Stomach (tissue), 9 donors: Measurements from ENCODE around the gene NALCN. TPM values are rescaled to one million over a fixed set of nuclear protein-coding genes. Genes with fewer than 3 reads are reported as not detected.

Experiments
- DNase-seq, 2 donors: peaks; one replicate each; pipeline versions ENCODE4 v3.0.0 to v3.0.0-alpha.2; 2013 to 2019
- H3K27ac ChIP-seq, 5 donors: fragments of 200-600 bp in 4 of 5; sonication (generic) in 4 of 5; one replicate each; pipeline ENCODE4 v1.5.1; 2013 to 2019; ENCODE audit warnings: mild to moderate bottlenecking in 1 of 5, moderate library complexity in 1 of 5
- H3K27me3 ChIP-seq, 3 donors: fragments of 200-600 bp; sonication (generic); one replicate each; pipeline ENCODE4 v1.5.1; 2017 to 2019; ENCODE audit warnings: mixed run types in 1 of 3
- H3K36me3 ChIP-seq, 4 donors: fragments of 200-600 bp; sonication (generic); 1 replicate in 3 of 4; 2 replicates in 1 of 4; pipeline ENCODE4 v1.5.1; 2016 to 2019
- H3K4me1 ChIP-seq, 4 donors: fragments of 200-600 bp; sonication (generic); one replicate each; pipeline ENCODE4 v1.5.1; 2016 to 2019
- H3K4me3 ChIP-seq, 4 donors: fragments of 200-600 bp; sonication (generic) in 3 of 4; one replicate each; pipeline ENCODE4 v1.5.1; 2016 to 2019; ENCODE audit warnings: mild to moderate bottlenecking in 1 of 4
- H3K9me3 ChIP-seq, 4 donors: fragments of 200-600 bp; sonication (generic); one replicate each; pipeline ENCODE4 v1.5.1; 2016 to 2019
- CTCF ChIP-seq, 7 experiments: fragments of 450-650 bp in 4 of 7; fragments of 200-600 bp in 3 of 7; sonication (generic) in 3 of 7; IDR thresholded peaks; one replicate each; pipeline ENCODE4 v1.5.1; 2016 to 2019; ENCODE audit warnings: antibody characterized with exemption in 7 of 7, control low read depth in 2 of 7, mild to moderate bottlenecking in 1 of 7
- EP300 ChIP-seq: sonication (generic); formaldehyde crosslinking; IDR thresholded peaks from one replicate; pipeline ENCODE4 v1.6.1; 2017; ENCODE audit warnings: antibody characterized with exemption
- POLR2A ChIP-seq, 4 donors: fragments of 450-650 bp; IDR thresholded peaks; one replicate each; pipeline ENCODE4 v1.6.1; 2016; ENCODE audit warnings: antibody characterized with exemption in 4 of 4, control low read depth in 2 of 4, mild to moderate bottlenecking in 1 of 4, moderate library complexity in 1 of 4
- POLR2AphosphoS5 ChIP-seq, 3 donors: sonication (generic); formaldehyde crosslinking; IDR thresholded peaks; one replicate each; pipeline ENCODE4 v1.6.1; 2016; ENCODE audit warnings: antibody characterized with exemption in 3 of 3
- WGBS, 5 donors: extraction: QIAGEN DNeasy Blood & Tissue Kit in 3 of 5; methylation state at CpG; one replicate each; pipeline versions ENCODE4 v1.1.5 to v1.1.7; 2013 to 2018; 5-methylcytosine and 5-hydroxymethylcytosine counted together
- intact Hi-C: fragments of 100-400 bp; cut with DNase I; formaldehyde crosslinking; loops from one replicate; pipeline ENCODE4 v1.15.1; 2023; ENCODE audit warnings: low total_unique reads
- polyA plus RNA-seq, 3 donors: library from polyadenylated mRNA; stranded (reverse); fragments of 200-250 nt; gene quantifications; one replicate each; pipeline ENCODE4 v1.2.3, GENCODE V29; 2013
- total RNA-seq, 5 donors: library from RNA; depleted of rRNA; stranded (reverse); fragments of >200 nt; gene quantifications; one replicate each; pipeline versions ENCODE4 v1.1.0 to v1.2.3, GENCODE V29; 2014 to 2016
- donor health status: healthy with polysubstance abuse.
- donor health status: Bipolar disorder and iron deficiency.
- donor health status: healthy.

NALCN gene
- total and polyA plus RNA-seq, 8 donors = 0.15 to 2.9 (median 1.2) TPM; not detected in 2

- 83 to 92% (median 89%) methylated on average over 5 of the region's 5 CpGs for WGBS, 5 donors
- Histone ChIP-seq H3K27ac (no peak overlapping the region), H3K4me3 (no peak overlapping the region), H3K36me3 (no peaks in the 10 kb centered on the region), H3K9me3 (no peaks in the 10 kb centered on the region), H3K27me3 (peaks cover 0 to 16% (median 0%) of the 10 kb centered on the region in 3 donors), H3K4me1 (no peaks in the 10 kb centered on the region)
- intact Hi-C loops = no loop called here
- no peak for DNase-seq
- TF ChIP-seq POLR2AphosphoS5 (IDR thresholded peaks at IDR 0.05) (no peak), EP300 (no peak), POLR2A (IDR thresholded peaks at IDR 0.05) (no peak), CTCF (IDR thresholded peaks at IDR 0.05) (no peak)
These were observed 403.1 kb downstream of the NALCN start for GRCh38 chr13:101013245-101013644.

GRCh38 chr13:101010100-101010499 lies 406.2 kb downstream of the NALCN start:
- intact Hi-C loops = no loop called here
- DNase-seq = no peak
- H3K36me3 ChIP-seq = no peaks in the 10 kb centered on the region

GRCh38 chr13:101007245-101007644 lies 409.1 kb downstream of the NALCN start:
- TF ChIP-seq POLR2A (IDR thresholded peaks at IDR 0.05) (no peak), CTCF (IDR thresholded peaks at IDR 0.05) (no peak)
- Histone ChIP-seq H3K4me3 (no peak overlapping the region), H3K27ac (no peak overlapping the region), H3K9me3 (no peaks in the 10 kb centered on the region), H3K36me3 (no peaks in the 10 kb centered on the region), H3K4me1 (no peaks in the 10 kb centered on the region), H3K27me3 (peaks cover 0 to 5% (median 0%) of the 10 kb centered on the region in 3 donors)
- 51 to 77% (median 71%) methylated on average over 2 of the region's 2 CpGs for WGBS, 5 donors
- intact Hi-C loops = no loop called here
- DNase-seq = no peak

More at GRCh38 chr13:101010100-101010499, 406.2 kb downstream of the NALCN start:
- Histone ChIP-seq H3K4me3 (no peak overlapping the region), H3K27ac (no peak overlapping the region), H3K4me1 (no peaks in the 10 kb centered on the region), H3K9me3 (no peaks in the 10 kb centered on the region), H3K27me3 (peaks cover 0 to 5% (median 0%) of the 10 kb centered on the region in 3 donors)
- TF ChIP-seq EP300 (no peak), POLR2AphosphoS5 (IDR thresholded peaks at IDR 0.05) (no peak), POLR2A (IDR thresholded peaks at IDR 0.05) (no peak), CTCF (IDR thresholded peaks at IDR 0.05) (no peak)
- WGBS, 5 donors = 78 to 89% (median 87%) methylated on average over 2 of the region's 2 CpGs

Other genes starting within 250 kb of the NALCN start
- gene ITGBL1, start 36.2 kb upstream of the NALCN start, total RNA-seq = 10 to 100 TPM in 1 of 5 donors, 1 to 10 TPM in 3, not detected in 1; 4.8 to 36.6 (median 7.0) TPM
- gene ITGBL1, start 36.2 kb upstream of the NALCN start, polyA plus RNA-seq = 1 to 10 TPM in 1 of 3 donors, under 1 TPM in 2; 0.53 to 1.8 (median 0.61) TPM